Measurements from ENCODE around the gene QRFP.

DNA sequence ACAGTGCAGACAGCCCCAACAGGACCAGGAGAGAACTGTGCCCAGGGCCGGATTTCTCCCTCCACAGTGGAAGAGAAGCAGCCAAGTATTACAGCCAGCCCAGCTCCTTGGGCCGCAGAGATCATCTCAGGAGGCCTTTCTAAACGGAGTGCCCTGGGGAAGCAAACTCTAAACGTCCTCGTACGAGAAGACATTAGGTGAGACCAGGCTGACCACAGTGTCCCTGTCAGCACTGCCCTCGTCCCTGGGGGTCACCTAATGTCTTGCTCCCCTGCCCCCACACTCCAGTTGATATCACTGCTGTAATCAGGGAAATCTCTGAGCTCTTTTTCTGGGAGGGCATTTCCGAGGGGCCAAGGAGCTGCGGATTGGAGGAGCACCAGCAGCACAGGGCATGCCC lies 6.5 kb downstream of the QRFP start:
- TF ChIP-seq POLR2A (IDR thresholded peaks at IDR 0.05), result no peak
- TF ChIP-seq, protein P1, sequence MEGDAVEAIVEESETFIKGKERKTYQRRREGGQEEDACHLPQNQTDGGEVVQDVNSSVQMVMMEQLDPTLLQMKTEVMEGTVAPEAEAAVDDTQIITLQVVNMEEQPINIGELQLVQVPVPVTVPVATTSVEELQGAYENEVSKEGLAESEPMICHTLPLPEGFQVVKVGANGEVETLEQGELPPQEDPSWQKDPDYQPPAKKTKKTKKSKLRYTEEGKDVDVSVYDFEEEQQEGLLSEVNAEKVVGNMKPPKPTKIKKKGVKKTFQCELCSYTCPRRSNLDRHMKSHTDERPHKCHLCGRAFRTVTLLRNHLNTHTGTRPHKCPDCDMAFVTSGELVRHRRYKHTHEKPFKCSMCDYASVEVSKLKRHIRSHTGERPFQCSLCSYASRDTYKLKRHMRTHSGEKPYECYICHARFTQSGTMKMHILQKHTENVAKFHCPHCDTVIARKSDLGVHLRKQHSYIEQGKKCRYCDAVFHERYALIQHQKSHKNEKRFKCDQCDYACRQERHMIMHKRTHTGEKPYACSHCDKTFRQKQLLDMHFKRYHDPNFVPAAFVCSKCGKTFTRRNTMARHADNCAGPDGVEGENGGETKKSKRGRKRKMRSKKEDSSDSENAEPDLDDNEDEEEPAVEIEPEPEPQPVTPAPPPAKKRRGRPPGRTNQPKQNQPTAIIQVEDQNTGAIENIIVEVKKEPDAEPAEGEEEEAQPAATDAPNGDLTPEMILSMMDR (IDR thresholded peaks at IDR 0.05), result no peak

Measured in right lobe of liver (tissue), 4 donors.